Activated T-cell treated with anti-CD3 and anti-CD28 coated beads for 1 hour (primary cell): ENCODE measurements around the gene IQSEC3.
"Not testable (repeated sequence)": the region's sequence is repeated elsewhere in the genome, so short reads cannot be mapped to it uniquely, and the experiment has no call there.

Experiments used
- DNase-seq: peaks from one replicate; pipeline ENCODE4 v3.0.0-alpha.2; 2020; ENCODE audit warnings: low read depth

The IQSEC3 gene

DNA sequence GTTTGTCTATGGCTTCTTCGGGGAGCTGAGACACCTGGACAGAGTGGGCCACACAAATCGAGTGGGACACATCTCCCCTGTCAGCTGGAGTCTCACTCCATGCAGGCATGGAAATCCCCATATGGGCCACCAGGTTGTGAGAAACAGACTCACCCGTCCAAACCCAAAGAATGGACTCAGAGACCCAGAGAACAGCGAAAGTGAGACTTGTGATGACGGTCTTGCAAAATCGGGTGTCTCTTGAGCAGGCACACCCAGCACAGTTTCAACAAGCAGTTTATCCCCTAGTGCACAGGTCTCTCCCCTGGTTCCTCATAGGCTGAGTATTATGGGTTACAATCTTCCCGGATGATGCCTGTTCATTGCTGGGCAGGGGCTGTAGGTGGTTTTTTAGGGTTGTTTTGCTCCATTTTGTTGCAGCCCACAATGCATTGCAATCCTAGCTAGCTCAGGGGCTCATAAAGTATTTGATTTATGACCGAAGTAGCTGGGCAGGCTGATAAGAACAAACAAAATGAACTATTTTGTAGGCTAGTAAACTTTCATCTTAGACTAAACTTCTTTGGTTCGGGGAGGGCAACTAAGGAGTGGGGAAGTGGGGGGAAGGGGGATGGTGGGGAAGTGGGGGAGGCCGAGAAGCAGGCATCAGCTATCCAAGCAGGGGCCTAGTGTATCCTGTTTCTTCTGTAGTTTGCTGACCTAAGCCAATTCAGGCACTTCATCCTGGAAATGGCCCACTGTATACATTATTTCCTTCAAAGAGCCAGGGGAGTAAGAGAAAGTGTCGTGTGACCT lies 45.3 kb downstream of the IQSEC3 start:
- DNase-seq: no peak

DNA sequence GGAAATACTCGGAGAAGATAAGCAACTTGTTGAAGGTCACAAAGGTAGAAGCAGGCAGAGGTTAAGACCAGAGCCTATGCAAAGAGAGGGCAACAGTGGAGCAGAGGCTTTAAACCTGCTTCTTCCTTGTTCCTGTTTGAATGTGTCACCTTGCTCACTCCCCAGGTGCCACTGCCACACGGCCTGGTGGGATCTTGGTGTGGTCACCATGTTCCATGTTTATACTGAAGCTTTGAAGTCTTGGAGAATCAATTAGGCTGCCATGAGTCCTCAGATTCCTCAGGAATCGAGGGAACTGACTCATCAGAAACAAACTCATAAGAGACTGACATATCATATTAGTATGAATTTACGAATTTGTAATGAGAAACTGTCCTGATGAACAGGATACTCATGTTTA lies 46.8 kb downstream of the IQSEC3 start:
- DNase-seq: no peak

- DNase-seq: no peak
Measured at GRCh38 chr12:114626-115211, 48.2 kb downstream of the IQSEC3 start.

GRCh38 chr12:115518-115917 lies 49.0 kb downstream of the IQSEC3 start:
- no peak for DNase-seq

DNA sequence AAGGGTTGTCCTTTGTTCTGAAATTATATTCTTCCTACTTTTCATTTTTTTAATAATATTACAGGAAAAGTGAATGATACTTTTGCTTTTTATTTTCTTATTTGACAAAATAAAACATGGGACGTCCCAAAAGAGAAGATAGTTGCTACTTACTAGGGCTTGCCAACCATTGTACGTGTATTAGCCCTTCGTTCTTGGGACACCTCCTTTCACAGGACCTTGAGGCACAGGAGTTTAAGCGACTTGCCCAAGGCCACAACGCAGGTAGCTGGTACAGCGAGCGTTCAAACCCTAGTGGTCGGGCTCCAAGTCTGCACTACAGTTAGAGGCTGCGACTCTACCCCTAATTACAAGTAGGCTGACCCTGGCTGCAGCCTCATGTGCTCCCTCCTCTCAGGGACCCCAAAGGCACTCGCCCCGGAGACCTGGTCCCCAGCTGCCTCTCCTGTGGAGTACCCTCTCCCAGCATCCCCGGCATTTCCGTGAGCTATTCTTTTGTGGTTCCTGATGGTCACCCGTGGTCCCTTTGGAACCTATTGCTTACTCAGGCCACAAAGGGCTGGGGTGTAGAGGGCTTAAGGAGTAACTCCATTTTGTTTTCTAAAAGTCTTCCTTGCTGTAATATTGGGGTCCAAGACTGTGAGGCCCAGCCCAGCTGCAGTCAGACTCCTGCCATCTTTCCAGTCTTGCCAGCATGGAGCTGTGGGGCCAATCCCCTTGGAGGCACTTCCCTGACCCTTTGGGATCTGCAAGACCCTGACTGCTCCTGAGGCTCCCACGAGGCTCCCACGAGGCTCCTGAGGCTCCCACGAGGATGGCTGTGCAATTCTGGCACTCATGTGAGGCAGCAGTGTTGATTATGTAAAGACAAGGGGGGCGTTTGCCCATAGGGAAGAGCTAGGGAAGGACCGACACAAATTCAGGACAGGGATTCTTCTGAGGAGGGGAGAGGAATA lies 49.7 kb downstream of the IQSEC3 start:
- no peak for DNase-seq

DNA sequence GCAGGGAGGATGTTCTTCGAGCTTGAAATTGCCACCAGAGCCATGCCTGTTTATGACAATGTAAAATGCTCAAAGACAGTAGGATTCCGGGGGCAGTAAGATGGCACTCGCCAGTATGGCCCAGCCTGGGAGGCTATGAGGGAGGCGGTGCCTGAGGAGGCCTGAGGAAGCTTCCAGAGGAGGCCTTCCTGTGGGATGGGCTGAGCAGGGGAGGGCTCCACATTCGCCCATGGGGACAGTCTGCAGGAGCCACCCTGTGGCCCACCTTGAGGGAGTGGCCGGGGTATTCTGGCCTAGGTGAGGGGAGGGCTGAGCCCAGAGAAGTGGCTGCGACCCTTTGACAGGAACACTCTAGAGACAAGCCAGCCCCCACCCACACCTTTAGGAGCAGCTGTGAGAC lies 50.7 kb downstream of the IQSEC3 start:
- DNase-seq: no peak

GRCh38 chr12:117816-118345 lies 51.3 kb downstream of the IQSEC3 start:
- DNase-seq: no peak

DNA sequence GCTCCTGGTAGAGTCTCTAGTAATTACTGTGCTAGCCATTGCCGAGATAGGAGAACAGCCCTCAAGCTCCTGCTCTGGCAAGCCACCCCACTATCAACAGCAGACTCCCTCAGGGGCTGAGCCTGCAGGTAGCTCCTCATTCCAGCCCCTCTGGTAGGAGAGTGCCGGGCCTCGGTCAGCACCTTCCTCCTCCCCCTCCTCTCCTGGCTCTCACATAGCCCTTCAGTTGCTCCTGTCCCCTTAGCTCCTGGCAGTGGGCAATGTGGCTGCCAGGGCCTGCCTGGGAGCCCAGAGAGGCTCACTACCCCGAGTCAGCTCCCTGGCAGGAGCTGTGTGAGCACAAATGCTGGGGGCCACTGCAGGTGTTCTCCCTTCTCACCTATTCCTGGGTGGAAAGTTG lies 52.0 kb downstream of the IQSEC3 start:
- DNase-seq: no peak

GRCh38 chr12:120951-121350 lies 54.4 kb downstream of the IQSEC3 start:
- DNase-seq: no peak

GRCh38 chr12:121647-122046 lies 55.1 kb downstream of the IQSEC3 start:
- DNase-seq: no peak

DNA sequence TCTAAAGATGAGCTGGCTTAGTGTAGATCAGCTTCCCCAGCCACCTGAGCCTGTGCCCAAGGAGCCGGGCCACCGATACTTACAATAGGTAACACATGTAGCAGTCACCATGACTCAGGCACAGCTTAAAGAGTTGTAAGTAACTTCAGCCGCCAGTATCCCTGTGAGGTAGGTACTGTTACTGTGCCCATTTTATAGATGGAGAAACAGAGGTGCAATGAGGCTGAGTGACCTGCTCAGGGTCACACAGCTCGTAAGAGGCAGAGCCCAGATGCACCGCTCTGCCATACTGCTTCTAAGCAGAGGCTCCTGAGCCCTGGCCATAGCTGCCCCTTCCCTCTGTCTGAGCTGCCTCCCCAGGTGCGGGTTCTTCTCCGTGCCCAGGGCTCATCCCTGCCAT lies 58.5 kb downstream of the IQSEC3 start:
- no peak for DNase-seq

- no peak for DNase-seq
Measured at GRCh38 chr12:125566-125965, 59.0 kb downstream of the IQSEC3 start.

DNA sequence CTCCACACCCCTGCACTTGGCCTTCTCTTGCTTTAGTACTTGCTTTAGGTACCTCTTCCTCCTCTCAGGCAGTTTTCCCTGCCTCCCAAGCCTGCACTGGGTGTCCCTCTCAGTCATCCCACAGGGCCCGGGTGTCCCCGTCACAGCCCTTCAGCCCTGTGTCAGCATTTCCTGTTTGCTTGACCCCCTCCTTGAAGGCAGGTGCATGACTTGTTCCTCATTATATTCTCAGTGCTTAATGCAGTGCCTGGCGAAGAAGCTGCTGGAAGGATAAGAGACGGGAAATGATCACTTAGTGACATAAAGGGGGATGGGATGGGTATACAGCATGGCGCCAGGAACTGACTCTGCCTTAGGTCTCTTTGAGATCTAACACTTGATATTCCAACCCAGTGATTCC lies 61.5 kb downstream of the IQSEC3 start:
- no peak for DNase-seq

- DNase-seq: no peak
Measured at GRCh38 chr12:129001-129400, 62.4 kb downstream of the IQSEC3 start.

GRCh38 chr12:130519-130918 lies 64.0 kb downstream of the IQSEC3 start:
- DNase-seq: no peak

DNA sequence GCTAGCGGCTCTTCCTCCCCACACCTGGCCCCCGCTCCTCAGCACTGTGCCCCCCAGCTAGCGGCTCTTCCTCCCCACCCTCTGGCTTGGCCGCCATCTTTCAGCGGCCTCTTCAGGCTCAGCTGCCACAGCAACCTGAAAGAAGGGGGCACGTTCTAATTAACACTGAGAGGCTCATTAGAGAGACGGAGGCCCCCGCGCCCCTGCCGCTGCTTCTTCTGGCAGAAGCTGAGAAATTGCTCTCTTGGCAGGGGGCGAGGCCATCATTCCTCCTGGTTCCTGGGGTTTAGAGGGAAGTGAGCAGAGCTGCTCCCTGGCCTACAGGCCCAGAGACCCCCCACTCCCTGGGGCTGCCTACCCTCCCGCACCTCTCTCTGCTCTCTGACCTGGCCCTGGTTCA lies 64.4 kb downstream of the IQSEC3 start:
- DNase-seq: no peak

- DNase-seq: no peak
Measured at GRCh38 chr12:131732-132495, 65.3 kb downstream of the IQSEC3 start.

- DNase-seq: not testable (repeated sequence)
Measured at GRCh38 chr12:133616-134232, 67.2 kb downstream of the IQSEC3 start.

- DNase-seq: no peak
Measured at GRCh38 chr12:135138-135537, 68.6 kb downstream of the IQSEC3 start.

- DNase-seq: no peak
Measured at GRCh38 chr12:138171-138897, 71.8 kb downstream of the IQSEC3 start.
